NCI-H2107 (cell line): ENCODE results near the gene FLT1.

Source experiments
- DNase-seq: peaks from one replicate; lab custom pipeline; 2025; lab: John Stamatoyannopoulos, UW

FLT1 gene

GRCh38 chr13:28384789-28385188 is 110.1 kb downstream of the FLT1 start:
- no peak for DNase-seq

DNA sequence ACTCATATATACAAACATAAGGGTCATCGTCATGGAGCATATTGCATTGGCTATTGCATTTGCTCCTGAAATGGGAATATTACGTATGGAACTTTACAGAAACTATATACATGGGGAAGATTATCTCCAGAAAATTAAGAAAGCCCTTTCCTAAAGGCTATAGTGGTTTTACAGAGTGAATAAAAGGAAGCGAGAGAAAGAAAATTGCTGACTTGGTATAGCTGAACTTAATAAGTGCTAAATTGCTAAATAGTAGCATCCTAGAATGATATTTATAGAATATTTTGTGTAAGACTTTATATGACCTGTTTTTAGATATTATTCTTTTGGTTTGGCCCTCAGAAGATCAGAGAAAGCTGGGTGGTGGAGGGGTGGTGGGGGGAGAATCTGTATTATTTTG is 114.6 kb downstream of the FLT1 start:
- no peak for DNase-seq

DNA sequence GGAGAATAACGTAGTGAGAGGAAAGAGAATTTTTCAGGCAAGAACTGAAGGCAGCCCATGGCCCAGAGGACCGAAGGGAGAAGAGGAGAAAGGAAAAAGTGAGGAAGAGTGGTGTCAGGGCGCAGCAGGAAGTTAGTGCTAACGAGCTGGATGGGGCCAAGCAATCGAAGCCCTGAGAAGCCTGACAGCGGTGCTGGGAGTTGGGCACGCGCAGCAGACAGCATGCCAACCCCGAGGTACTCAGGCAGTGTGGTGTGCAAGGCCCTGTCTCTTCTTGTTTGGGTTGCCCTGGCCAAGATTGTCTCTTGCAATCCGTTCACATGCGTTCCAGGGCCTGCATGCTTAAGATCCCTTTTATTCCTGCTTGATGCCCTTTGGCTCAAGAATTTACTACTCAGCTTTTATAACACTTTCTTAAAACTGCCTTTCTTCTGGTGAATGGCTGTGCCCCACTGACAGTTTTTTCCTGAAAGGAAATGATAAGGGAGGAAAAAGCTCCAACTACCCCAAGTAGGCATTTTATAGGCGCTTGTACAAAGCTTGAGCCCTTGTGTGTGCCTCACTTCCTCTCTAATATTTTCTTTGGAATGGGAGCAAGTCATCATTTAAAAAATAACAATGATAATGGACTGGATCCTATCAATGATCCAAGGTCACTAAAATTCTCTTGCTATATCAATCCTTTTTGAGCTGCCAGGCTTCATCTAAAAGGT is 115.4 kb downstream of the FLT1 start:
- DNase-seq, result no peak

- no peak for DNase-seq
Measured at GRCh38 chr13:28376604-28377003, 118.3 kb downstream of the FLT1 start.

- DNase-seq, result no peak
Measured at GRCh38 chr13:28375250-28375930, 119.5 kb downstream of the FLT1 start.

DNA sequence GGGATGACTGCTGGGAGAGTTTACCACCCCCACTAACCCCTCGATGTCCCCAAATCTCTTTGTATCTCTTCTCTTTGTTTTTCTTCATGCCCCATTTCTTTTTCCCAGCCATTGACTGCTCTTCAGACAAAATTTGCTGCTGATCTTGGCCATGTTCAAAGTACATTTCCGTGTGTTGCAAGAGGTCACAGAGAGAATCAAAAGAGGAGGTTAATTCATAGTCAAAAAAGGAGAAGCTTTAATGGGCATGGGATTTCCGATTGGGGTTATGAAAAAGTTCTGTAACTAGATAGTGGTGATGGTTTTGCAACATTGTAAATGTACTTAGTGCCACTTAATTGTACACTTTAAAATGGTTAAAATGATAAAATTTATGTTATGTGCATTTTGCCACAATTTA is 121.1 kb downstream of the FLT1 start:
- no peak for DNase-seq

- no peak for DNase-seq
Measured at GRCh38 chr13:28370448-28370847, 124.5 kb downstream of the FLT1 start.

DNA sequence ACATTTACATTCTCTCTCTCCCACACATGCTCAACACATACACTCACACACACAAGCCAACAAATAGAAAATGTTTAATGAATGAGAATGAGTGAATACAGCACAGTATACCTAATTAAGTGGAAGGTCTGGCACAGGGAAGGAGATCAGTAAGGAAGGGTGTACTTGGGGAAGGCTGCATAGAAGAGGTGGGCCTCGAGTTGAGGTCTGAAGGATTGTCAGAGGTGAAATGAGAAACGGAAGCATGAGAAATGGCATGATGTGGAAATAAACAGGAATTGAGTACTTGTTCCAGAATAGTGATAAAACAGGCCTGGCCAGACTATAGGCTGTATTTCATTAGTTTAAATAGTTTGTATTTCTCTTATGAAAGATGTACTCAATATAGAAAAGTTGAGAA is 136.2 kb downstream of the FLT1 start:
- DNase-seq, result no peak

- no peak for DNase-seq
Measured at GRCh38 chr13:28357911-28358433, 137.0 kb downstream of the FLT1 start.

- DNase-seq, result no peak
Measured at GRCh38 chr13:28357247-28357825, 137.6 kb downstream of the FLT1 start.

GRCh38 chr13:28356561-28357021 is 138.3 kb downstream of the FLT1 start:
- no peak for DNase-seq

- DNase-seq, result no peak
Measured at GRCh38 chr13:28355822-28356371, 139.0 kb downstream of the FLT1 start.

GRCh38 chr13:28355046-28355821 is 139.7 kb downstream of the FLT1 start:
- DNase-seq, result no peak

GRCh38 chr13:28353679-28354078 is 141.2 kb downstream of the FLT1 start:
- no peak for DNase-seq

DNA sequence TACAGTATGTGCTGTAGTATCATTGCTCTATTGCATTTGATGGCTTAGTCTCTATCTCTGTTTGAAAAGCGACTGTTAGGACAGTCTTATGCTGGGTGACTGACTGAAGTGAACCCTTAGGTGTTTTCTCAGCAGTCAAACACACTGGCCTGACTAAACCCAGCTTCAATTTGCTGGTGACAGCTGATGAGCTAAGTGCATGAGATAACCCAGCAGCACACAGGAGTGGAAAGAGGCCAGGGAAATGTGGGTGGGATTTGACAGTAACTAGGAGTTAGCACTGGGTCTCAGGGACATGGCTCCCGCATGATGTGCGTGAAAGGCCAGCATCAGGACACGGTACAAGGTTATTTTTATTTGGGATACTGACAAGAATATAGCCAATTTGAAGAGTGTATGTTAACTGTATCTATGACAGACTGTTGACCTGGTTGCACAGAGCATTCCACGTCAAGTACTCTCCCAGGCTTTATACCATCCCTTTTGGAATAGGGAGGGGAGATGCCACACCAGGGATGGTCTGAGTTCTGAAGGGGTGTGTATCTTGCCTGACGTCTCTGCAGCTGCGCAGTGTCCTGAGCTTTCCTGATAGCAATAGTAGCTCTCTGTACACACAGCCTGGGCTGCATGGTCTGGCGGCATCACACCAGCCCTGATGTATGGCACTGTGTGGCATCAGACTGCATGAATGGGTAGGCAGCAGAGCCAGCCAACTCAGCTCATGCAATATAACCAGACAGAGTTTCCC is 144.8 kb downstream of the FLT1 start:
- no peak for DNase-seq

- DNase-seq, result no peak
Measured at GRCh38 chr13:28349371-28349770, 145.6 kb downstream of the FLT1 start.

DNA sequence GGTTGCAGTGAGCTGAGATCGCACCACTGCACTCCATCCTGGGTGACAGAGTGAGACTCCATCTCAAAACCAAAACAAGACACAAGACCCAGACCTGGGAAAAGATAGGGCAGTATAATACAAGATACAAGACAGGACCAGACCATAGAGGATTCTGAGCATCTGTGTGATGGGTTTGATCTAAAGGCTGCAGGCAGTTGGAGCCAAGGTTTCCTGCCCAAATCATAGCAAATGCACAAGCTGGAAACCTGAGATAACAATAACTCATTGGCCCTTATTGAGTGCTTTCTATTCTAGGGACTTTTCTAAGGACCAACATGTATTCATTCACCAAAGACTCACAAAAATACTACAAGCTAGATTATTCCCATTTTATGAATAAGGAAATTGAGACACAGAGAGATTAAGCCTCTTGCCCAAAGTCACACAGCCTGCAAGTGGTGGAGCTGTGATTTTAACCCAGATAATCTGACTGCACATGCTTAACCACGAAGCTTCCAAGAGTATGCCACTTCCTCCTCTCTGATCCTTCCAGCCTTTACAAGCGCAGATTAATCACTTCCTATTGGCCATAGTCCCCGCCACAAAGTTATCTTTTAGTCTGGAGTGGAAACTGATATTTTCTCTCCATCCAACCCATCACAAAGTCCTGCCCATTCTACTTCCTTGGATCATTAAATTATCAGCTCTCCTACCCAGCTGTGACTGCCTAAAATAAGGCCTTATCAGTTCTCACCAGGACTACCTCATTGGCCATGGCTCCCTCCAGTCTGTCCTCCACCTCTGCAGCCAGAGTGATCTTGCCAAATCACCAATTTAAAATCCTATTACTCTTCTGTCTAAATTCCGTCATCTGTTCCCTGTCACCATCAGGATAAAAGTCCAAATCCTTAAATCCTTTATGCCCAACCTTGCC is 147.2 kb downstream of the FLT1 start:
- no peak for DNase-seq

DNA sequence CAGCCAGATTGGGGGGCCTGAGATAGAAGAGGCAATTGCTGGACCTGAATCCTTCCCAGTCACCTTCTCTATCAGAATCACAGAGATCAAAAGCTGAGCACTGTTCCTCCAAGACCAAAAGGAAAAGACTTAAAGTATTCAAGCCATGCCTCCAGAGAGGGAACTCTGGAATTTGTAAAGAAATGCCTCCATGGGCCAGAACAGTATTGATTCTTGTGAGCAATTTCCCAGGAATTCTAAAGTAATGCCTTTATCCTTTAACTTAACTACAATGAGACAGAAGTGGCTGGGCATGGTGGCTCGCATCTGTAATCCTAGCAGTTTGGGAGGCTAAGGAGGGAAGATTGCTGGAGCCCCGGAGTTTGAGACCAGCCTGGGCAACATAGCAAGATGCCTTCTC is 148.8 kb downstream of the FLT1 start:
- DNase-seq, result no peak

- no peak for DNase-seq
Measured at GRCh38 chr13:28344163-28344562, 150.8 kb downstream of the FLT1 start.

- DNase-seq, result no peak
Measured at GRCh38 chr13:28342251-28342650, 152.7 kb downstream of the FLT1 start.
